ENCODE results near the gene KIRREL3.
"Not testable (repeated sequence)": the region's sequence is repeated elsewhere in the genome, so short reads cannot be mapped to it uniquely, and the experiment has no call there.

Gene KIRREL3

DNA sequence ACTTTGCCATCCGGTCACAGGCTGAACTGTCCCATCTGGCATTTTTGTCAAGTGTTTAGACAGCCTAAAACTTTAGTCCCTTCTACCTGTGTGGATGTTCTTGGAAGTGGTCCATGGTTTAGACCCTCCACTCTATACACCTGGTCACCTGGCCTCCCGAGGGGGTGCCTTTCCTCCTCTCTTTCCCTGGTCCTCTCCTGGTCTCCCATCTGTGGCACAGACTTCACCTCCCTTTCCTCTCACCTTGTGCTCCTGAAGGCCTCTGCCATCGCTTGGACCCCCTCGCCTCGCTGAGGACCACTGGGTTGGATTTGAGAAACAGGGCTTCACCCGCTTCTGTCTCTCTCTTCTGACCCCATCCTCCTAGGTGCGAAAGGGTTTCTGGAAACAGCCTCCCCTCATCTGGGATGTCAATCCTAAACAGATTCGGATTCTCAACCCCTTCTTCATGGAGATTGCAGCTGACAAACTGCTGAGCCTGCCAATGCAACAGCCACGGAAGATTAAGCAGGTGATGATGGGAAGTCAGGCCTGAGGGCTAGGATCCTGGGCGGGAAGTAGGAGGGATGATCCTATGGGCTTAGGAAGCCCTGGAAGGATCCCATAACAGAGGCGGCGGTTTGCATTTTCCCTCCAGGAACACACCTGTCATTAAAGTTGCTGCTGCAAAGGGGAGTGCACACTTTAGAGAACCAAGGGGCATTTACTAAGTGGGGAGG is 591.5 kb downstream of the KIRREL3 start:
- DNase-seq, result no peak

DNA sequence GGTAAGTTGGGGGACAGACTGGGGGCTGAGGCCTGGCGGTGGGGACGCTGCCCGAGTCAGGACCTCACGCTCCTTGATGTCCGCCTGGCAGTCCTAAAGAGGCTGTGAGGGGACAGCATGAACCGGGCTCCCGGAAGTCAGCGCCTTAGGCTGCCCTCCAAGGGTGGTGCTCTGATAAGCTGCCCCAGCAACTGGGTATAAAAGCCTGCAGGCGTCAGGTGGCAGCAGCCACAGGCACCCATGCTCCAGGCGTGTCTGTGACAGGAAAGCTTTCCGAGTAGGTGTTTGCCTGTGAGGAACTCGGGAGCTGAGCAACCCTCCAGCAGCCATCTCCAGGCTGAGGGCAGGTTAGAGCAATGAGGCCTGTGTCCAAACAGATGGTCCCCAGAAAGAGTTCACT is 592.1 kb downstream of the KIRREL3 start:
- no peak for DNase-seq

- DNase-seq, result no peak
These were observed 592.8 kb downstream of the KIRREL3 start for GRCh38 chr11:126407682-126408288.

DNA sequence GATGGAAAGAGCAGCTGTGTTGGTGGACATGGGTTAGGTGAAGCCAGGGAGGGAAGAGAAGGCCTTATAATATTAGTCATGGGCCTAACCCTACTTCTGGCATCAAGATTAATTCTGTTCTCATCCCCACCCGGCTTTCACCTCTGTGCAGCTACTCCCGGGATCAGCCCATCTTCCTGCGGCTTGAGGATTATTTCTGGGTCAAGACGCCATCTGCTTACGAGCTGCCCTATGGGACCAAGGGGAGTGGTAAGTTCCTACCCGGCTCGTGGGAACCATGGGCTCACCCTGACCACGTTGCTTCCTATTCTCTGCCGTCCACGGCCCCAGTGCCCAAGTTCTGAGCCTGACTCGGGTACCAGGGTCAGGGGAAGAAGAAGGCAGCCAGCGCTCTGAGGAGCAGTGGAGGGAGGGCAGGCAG is 593.5 kb downstream of the KIRREL3 start:
- no peak for DNase-seq

- DNase-seq, result no peak
These were observed 594.2 kb downstream of the KIRREL3 start for GRCh38 chr11:126406368-126406767.

DNA sequence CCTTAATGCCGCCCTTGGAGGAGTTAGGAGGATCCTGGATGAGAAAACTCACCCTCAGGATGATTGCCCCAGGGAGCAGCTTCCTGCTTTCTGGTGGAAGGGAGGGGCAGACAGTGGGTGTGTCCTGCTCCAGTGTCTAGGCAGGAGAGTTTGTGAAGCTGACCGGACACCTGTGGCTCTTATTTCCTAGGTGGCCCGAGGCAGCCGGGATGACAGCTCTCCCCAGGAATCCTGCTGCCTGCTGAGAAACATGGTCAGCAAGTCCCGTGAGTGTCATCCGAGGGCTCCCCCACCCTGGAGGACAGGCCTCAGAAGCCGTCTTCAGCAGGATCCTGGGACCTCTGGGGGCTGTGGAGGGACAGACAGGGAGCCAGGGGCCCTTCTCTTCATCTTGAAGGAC is 594.7 kb downstream of the KIRREL3 start:
- DNase-seq, result no peak

DNA sequence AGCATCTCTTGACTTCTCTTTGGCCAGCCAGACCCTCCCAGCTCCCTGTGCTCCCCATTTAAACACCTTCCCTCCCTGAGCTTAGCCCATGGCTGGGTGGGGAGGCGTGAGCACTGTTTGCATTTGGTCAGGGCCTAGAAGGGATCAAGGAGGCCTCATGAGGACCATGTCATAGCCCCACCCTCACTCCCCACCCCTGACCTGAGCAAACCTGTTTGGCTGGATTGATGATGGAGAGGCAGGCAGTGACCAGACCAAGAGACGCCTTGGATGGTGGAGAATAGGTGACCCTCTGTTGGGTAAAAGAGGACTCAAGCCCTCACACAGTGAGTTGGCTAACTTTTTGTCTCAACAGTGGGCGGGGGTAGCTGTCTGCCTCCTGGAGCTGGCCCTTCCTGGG is 595.2 kb downstream of the KIRREL3 start:
- no peak for DNase-seq

DNA sequence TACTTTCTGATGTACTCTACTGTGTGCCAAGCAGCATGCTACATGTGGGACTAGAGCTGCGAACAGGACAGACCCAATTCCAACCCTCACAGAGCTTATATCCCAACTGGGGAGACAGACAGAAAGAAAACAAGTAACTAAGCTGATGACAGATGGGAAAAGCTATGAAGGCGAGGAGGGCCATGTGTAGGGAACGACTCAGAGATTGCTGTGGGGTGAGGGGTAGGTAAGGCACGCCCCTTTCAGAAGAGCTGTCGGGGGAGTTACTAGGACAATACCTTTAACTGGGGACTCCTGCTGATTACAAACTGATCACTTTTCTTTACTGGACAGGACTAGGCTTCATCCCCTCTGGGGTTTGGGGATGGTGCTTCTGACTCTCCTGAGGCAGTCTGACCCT is 596.2 kb downstream of the KIRREL3 start:
- DNase-seq, result no peak

- no peak for DNase-seq
These were observed 596.9 kb downstream of the KIRREL3 start for GRCh38 chr11:126403658-126404057.

- DNase-seq, result no peak
These were observed 597.5 kb downstream of the KIRREL3 start for GRCh38 chr11:126403022-126403581.

DNA sequence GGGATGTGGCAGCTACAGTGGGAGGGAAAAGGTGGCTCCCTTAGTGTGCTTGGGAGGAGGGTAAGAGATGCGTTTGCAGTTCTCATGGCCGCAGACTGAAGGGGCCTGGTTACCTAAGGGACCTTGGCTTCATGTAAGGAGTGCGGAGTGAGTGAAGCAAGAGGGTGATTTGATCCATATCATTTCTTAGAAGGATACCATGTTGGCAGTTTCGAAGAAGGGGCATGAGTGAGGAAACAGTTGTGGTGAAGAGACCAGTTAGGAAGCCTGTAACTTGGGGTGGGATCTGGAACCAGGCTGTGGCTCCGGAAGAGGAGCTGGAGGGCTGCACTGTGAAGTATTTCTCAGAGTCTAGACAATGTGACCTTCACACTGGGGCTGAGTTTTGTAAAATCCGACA is 600.1 kb downstream of the KIRREL3 start:
- DNase-seq, result no peak

DNA sequence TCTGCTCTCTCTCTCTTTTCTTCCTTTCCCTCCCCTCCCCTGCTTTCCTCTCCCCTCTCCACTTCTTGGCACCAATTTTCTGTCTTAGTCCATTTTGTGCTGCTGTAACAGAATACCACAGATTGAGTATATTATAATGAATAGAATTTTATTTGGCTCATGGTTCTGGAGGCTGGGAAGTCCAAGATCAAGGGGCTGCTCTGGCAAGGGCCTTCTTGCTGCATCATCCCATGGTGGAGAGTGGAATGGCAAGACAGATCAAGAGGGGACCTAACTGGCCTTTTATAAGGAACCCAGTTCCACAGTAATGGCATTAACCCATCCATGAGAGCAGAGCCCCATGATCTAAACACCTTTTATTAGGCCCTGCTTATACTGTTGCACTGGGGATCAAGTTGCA is 600.6 kb downstream of the KIRREL3 start:
- no peak for DNase-seq

GRCh38 chr11:126398721-126399120 is 601.8 kb downstream of the KIRREL3 start:
- DNase-seq, result no peak

- no peak for DNase-seq
These were observed 602.3 kb downstream of the KIRREL3 start for GRCh38 chr11:126398296-126398695.

- no peak for DNase-seq
These were observed 603.6 kb downstream of the KIRREL3 start for GRCh38 chr11:126396965-126397364.

- not testable (repeated sequence) for DNase-seq
These were observed 604.3 kb downstream of the KIRREL3 start for GRCh38 chr11:126396266-126396665.

GRCh38 chr11:126395784-126396183 is 604.8 kb downstream of the KIRREL3 start:
- not testable (repeated sequence) for DNase-seq

- DNase-seq, result not testable (repeated sequence)
These were observed 605.9 kb downstream of the KIRREL3 start for GRCh38 chr11:126394634-126395072.

DNA sequence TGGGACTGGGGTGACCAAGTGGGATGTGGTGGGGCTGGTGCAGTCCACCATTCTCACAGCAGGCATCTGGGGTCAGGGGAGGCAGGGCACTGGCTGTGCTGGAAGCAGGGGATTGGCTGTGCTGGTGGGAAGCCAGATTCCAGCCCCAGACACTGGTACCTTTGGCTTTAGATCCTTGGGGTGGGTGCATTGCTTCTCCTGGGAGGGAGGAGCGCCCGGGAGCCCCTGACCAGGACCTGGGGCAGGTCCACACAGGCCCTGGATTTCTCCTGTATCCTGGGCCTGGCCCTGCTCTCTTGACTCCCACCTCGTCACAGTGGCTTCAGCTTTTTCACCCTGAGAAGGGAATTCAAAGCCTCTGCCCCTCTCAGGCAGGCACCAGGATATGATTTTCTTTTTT is 606.5 kb downstream of the KIRREL3 start:
- DNase-seq, result no peak

DNA sequence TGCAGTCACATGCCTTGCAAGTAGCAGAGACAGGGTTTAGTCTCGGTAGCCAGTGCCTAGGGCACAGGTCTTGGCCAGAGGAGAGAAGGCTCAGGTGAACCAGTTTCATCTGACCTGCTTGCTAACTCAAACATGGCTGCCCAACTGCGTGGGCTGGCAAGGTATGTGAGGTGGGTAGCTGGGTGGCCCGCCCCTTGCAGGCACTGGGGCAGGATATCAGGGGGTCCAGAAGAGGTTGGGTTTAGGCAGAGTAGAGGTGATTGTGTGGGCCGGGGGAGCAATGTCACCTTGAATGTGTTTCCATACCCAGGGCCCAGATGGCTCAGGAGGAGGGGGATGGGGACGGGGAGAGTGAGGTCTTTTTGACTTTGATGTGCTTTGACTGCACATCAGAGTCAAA is 607.4 kb downstream of the KIRREL3 start:
- no peak for DNase-seq

DNA sequence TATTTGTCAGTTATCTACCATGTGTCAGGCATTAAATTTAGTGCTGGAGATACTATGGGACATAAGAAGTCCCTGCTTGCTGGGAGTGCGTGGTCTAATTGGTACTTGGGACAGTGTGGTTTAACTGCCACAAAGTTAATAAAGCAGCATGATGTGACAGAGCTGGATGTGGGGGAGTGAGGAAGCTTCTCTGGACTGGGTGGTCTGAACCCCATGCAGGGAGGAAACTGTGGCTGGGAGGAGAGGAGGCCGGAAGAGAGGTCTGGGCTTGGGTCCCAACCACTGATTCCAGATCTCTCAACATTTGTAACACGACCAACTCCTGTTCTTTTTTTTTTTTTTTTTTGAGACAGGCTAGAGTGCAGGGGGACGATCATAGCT is 607.9 kb downstream of the KIRREL3 start:
- no peak for DNase-seq

GRCh38 chr11:126391970-126392632 is 608.5 kb downstream of the KIRREL3 start:
- peak; percentile 63 for DNase-seq

- no peak for DNase-seq
These were observed 609.1 kb downstream of the KIRREL3 start for GRCh38 chr11:126391286-126391954.
